ENCODE data around the gene CCSAP.

- TF ChIP-seq, protein P1, sequence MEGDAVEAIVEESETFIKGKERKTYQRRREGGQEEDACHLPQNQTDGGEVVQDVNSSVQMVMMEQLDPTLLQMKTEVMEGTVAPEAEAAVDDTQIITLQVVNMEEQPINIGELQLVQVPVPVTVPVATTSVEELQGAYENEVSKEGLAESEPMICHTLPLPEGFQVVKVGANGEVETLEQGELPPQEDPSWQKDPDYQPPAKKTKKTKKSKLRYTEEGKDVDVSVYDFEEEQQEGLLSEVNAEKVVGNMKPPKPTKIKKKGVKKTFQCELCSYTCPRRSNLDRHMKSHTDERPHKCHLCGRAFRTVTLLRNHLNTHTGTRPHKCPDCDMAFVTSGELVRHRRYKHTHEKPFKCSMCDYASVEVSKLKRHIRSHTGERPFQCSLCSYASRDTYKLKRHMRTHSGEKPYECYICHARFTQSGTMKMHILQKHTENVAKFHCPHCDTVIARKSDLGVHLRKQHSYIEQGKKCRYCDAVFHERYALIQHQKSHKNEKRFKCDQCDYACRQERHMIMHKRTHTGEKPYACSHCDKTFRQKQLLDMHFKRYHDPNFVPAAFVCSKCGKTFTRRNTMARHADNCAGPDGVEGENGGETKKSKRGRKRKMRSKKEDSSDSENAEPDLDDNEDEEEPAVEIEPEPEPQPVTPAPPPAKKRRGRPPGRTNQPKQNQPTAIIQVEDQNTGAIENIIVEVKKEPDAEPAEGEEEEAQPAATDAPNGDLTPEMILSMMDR (IDR thresholded peaks at IDR 0.05; ENCODE audit: low read depth, low read length) = no peak
- no peak for TF ChIP-seq EZH2phosphoT487 (IDR thresholded peaks at IDR 0.05; ENCODE audit: low read depth)
These were observed 42.0 kb upstream of the CCSAP start for GRCh38 chr1:229384822-229385221.

Data from OCI-LY3 (cell line).